HG02938 (cell line): ENCODE measurements around the gene ATXN7L1.
A peak's percentile ranks its signal among the peaks of the same experiment; 100 is the strongest.

Experiments
- ATAC-seq: cut with Tn5 transposase; IDR thresholded peaks from one replicate; pipeline ENCODE4 v1.9.1; 2021; ENCODE audit warnings: mild to moderate bottlenecking, moderate library complexity; ENCODE audit not compliant: unreplicated experiment

The ATXN7L1 gene

DNA sequence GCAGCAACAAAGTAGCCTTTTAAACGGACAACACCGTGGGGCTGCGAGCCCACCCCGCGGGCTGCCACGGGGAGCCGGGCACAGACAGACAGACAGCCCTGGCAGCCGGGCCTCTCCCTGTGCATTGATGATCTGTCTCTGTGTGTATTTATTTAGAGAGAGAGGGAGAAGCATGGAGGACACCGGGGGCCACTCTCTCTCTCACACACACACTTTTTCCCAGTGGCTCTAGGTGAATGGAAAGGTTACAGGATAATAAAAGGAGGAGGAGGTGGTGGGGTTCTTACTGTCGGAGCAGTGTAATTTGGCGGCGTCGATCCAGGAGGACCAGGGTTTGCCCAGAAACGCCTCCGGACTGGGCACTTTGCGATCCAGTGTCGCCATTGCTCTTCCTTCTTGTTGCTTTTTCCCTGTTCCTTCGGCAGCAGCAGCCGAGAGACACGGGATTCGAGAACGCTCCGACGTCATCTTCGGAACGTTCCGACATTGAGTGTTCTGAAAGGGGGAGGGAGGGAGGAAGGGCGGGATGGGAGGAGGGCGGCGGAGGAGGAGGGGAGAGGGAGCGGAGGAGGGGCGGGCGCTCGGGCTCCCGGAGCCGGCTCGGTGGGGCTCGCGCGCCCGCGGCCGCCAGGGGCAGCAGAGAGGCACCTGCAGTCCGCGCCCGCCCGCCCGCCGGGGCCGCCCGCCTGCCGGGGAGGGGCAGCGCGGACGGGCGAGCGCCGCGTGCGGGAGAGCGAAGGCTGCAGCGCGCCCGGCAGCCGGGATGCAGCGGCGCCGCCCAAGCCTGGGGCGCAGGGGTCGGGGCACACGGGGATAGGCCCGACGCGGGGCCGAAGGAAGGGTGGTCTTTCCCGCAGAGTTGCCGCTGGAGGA lies at the start of gene ATXN7L1:
Gene ATXN7L1 (minus strand): TSS at position 509 of the 873 bp plus-strand sequence. CDS start 41 bp downstream, at position 468.
- peak; percentile 63 for ATAC-seq

GRCh38 chr7:105926131-105926530 lies 49.7 kb upstream of the ATXN7L1 start:
- no peak for ATAC-seq

- ATAC-seq: peak; percentile 62
Observed at GRCh38 chr7:105924945-105925344, 48.5 kb upstream of the ATXN7L1 start.

- no peak for ATAC-seq
Observed at GRCh38 chr7:105920766-105921165, 44.4 kb upstream of the ATXN7L1 start.

GRCh38 chr7:105917659-105918058 lies 41.3 kb upstream of the ATXN7L1 start:
- no peak for ATAC-seq

DNA sequence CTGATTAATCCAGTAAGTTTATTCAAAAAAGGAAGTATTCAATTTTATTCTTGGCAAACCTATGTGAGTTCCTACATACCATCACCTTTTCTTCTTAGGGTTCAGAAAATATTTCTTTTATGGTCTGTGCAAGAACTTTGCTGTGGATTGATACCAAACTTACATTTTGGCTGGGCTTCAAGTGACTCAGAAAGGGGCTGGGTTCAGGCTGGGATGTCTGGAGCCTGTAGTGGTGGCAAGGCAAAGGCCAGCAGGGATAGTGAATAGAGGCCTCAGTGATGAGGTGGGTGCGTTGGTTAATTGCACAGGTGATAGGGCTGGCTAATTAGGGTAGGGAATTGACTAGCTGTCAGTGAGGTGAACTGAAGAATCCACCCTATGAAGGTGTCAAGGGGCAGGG lies 40.2 kb upstream of the ATXN7L1 start:
- ATAC-seq: no peak

- no peak for ATAC-seq
Observed at GRCh38 chr7:105913947-105914346, 37.5 kb upstream of the ATXN7L1 start.

DNA sequence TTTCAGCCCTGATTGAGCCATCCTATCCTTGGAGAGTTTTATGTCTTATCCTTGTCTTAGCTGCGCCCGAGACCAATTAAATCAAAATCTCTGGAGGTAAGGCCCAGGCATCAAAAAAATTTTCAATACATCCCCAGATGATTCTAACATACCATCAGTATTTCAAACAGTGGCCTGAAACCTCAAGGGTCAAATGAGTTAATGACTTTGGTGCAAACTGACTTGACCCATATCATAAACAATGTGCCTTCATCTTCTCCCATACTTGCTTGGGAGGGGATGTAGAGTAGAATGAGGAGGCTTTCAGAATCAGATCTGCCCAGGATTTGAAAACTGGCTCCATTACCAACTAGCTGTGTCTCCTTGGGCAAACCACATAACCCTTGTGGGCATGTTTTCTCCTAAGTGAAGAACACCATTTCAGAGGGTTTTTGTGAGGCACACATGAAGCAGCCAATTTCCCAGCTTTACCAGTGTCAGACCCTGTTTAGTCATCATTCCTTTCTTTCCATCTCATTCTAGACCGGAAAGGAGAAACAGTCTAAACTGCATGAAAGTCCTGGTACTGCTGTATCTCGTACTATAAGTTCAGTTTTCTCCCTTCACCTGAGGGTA lies 35.7 kb upstream of the ATXN7L1 start:
- no peak for ATAC-seq

DNA sequence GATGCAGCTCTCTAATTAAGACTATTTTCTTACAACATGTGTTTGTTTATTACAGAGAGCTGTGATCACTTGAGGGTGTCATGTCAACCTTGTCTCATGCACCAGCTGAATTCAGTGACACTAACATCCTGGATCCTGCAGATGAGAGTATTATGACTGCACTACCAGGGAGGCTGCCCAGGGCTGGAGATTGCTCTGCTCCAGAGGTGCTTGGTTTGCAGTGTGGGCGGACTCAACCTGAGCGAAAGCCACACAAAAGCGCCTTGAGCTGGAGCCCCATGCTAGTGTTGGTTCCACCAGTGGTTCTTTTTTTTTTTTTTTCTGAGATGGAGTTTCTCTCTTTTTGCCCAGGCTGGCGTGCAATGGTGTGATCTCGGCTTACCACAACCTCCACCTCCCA lies 33.8 kb upstream of the ATXN7L1 start:
- no peak for ATAC-seq

- no peak for ATAC-seq
Observed at GRCh38 chr7:105909742-105910141, 33.3 kb upstream of the ATXN7L1 start.

- no peak for ATAC-seq
Observed at GRCh38 chr7:105907129-105907846, 30.9 kb upstream of the ATXN7L1 start.

DNA sequence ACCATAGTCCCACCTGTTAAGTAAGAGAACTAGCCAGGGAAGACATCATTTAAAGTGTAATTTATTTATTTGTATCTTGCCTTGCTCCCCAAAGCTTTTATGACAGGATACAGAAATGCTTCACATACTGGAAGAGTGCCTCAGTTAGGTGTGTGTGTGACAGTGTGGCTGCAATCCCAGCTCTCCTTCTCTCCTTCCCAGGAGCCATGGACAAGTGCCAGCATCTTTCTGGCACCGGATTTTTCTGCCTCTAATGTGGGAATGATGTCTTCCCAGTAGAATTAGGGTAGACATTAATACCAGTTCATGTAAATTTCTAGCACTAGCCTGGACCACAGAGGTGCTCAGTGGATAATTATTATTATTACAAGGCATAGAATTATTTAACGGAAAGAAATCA lies 30.3 kb upstream of the ATXN7L1 start:
- no peak for ATAC-seq

DNA sequence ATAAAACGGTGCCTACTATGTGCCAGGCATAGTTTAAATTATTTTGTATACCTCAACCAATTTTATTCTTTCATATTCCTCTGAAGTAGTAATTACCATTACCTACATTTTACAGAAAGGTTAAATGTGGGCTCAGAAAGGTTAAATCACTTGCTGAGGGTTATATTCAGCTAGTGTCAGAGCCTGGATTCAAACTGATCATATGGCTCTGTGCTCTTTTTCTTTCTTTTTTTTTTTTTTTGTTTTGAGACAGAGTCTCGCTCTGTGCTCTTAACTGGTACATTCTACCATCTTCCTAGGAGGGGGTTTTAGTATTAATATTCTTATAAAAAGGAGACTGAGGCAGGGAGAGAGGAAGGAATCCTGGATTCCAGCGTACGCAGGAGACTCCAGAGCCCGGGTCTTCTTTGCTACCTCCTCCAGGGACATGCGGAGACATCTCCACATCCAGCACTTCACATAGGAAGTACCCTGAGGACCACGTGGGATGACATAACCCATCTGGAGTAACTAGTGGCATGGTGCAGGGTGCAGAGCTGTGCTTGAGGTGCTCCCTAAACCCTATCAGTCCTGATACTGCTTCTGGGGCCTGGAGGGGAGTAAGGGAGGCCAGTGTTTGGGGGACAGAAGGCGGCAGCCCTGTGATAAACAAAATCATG lies 29.6 kb upstream of the ATXN7L1 start:
- ATAC-seq: no peak

DNA sequence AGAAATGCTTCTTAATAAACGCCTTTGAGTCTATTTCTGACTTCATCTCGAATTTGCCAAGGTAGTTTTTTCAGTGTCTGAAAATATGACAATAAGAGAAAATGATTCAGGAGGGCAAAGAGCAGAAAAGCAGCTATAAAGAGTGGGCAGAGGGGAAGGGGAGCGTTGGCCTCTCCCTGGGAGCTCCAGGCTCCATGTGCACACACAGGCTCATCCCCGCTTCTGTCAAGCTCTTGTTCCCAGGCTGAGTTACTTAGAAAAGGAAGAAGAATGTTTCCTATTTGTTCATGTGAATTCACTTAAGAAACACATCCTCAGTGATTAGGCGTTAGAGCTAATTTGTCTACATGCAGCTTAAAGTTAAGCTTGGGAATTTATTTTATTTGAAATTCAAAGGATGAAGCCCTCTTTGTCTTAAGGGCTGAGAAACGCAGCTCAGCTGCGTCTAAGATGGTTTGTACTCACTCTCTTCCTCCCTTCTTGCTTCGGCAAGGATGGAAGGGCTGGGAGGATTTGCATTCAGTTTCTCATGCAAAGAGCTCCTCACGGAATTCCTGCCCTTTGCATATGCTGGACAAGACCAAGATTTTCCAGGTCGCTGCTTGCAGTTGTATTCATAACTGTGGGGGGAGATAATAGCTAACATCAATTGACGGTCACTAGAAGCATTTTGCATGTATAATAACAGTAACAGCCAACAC lies 29.0 kb upstream of the ATXN7L1 start:
- no peak for ATAC-seq

DNA sequence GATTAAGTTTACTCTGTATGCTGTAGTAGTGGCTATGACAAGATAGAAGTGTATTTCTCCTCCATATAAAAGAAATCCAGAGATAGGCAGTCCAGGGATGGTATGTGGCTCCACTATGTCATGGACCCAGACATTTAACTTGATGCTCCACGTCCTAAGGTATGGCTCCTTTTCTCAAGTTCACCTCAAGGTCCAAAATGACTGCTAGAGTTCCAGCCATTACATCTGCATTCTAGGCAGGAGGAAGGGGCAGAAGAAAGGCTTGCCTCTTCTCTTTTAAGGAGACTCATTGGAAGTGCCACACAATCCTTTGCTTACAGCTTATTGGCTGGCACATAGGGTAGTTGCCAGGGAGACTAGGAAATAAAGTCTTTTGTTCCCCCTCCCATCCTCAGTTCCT lies 27.7 kb upstream of the ATXN7L1 start:
- no peak for ATAC-seq

DNA sequence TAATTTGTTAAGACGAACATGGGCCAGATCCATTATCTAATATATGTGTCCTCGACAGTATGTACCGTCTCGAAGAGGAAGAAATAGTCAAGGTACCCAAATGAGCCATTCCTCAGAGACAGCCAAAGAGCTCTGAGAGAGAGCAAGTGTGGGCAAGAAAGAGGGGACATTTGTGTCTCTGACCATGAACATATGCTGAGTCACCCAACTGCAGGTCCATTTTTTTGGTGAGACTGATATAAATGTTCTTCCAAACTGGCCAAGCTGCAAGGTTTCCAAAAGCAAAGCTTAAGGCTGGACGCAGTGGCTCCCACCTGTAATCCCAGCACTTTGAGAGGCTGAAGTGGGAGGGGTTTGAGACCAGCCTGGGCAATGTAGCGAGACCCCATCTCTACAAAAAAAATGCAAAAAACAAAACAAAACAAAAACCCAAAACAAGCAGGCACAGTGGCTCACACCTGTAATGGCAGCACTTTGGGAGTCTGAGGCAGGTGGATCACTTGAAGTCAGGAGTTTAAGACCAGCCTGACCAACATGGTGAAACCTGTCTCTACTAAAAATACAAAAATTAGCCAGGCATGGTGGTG lies 26.0 kb upstream of the ATXN7L1 start:
- no peak for ATAC-seq

DNA sequence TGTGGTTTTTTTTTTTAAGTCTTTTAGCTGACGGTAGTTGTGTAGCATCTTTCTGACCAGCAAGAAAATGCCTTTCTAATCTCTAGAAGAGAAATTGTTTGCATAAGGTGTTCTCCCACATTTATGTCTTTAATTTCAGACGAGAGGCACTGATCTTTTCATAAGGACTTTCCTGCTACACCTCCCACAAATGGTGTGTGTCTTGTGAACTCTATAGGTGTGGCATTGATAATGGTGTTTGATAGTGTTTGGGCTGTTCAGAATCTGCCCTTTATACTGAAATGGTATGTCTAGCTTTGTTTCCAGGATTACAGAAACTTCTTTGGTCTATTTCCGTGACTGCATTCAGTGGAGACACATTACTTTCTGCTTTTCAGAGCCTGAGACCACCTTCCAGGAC lies 21.6 kb upstream of the ATXN7L1 start:
- no peak for ATAC-seq

- no peak for ATAC-seq
Observed at GRCh38 chr7:105896407-105896911, 20.1 kb upstream of the ATXN7L1 start.

DNA sequence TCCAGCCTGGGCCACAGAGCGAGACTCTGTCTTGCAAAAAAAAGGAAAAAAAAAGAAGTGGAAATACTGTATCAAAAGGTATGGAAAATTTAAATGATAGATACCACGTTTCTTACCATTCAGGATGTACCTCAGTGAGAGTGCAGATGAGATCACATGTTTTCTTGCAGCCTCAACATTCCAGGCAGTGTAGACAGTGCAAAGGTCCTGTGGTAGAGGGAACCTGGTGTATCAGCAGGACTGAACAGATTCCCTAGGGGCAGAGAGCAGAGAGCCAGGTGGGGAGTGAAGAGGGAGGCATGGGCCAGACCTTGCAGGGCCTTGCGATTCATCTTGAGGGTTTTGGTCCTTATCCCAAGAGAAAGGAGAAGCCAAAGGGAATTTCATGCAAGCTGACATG lies 17.7 kb upstream of the ATXN7L1 start:
- ATAC-seq: no peak

DNA sequence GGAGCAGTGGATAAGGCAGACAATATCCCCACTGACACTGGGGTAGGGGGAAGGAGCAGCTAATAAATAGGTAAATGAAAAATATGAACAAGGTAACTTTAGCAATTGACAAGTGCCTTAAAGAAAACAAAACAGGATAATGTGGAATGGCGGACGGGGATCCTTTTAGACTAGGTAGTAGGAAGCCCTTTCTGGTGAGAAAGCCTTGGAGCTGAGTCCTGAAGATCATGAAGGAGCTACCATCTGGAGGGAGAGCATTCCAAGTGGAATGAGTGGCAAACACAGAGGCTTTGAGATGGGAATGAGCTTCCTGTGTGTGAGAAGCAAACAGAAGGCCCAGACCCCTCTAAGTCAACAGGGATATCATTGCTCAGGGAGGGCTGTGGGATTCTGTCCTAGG lies 16.0 kb upstream of the ATXN7L1 start:
- ATAC-seq: no peak
